ENCODE measurements around the gene PRDM16. TPM values are rescaled to one million over a fixed set of nuclear protein-coding genes. Genes with fewer than 3 reads are reported as not detected.

Gene PRDM16
- total RNA-seq, 1 experiment from 2014 or later = 0.17 TPM

DNA sequence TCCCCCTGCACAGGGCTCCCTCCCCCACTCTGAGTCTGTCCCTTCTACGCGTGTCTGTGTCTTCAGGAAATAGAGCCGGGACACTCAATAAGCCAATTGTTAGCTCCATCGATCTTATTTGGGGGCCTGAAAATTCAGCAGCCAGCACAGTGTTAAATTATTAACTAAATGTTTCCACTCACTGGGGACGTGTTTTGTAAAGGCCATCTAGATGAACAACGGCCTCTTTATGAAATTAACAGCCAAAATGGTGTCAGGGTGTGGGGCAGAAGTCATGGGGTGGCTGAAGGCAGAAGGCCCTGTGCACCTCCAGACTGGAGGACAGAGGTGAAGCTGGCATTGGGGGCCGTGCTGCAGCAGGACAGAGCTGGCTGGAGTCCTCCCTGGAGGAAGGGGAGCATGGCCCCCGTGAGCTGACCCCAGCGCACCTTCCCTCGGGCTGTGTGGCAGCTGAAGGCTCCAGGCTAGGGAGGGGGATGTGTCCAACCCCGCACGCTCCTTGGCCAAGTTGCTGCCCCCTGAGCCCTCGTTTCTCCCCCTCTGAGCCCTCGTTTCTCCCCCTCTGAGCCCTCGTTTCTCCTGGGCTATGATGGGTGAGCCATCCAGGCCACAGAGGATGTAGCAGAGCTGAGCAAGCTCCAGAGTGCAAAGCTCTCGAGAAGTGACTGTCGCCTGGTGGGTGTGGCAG, 271.7 kb downstream of the PRDM16 start:
- no peak overlapping the region for H3K27ac Mint-ChIP-seq
- Histone ChIP-seq H3K18ac (ENCODE audit: insufficient read length, low read depth, low read length) (no peak overlapping the region), H2BK12ac (ENCODE audit: insufficient read length, low read depth, low read length) (no peak overlapping the region), H3K56ac (ENCODE audit: insufficient read length, low read depth, low read length) (no peak overlapping the region), H3K79me2 (ENCODE audit: insufficient read depth, low read length) (no peaks in the 10 kb centered on the region), H3K27ac (ENCODE audit: insufficient read length, low read depth, low read length) (no peak overlapping the region), H3K79me1 (ENCODE audit: insufficient read depth, low read depth, low read length, poor library complexity, severe bottlenecking) (no peaks in the 10 kb centered on the region), H4K8ac (replicated peaks; ENCODE audit: insufficient read length, low read depth, low read length) (no peak overlapping the region), H4K20me1 (ENCODE audit: control insufficient read depth, insufficient read depth, insufficient read length) (no peaks in the 10 kb centered on the region), H4K91ac (ENCODE audit: insufficient read length, low read depth, low read length) (no peak overlapping the region), H2BK120ac (ENCODE audit: low read depth, low read length, poor library complexity, severe bottlenecking) (no peak overlapping the region), H2BK20ac (ENCODE audit: low read depth, low read length, poor library complexity, severe bottlenecking) (no peak overlapping the region), H3K23ac (ENCODE audit: insufficient read length, low read depth, low read length) (no peak overlapping the region), H2BK15ac (ENCODE audit: low read depth, low read length) (no peak overlapping the region), H3K23me2 (ENCODE audit: insufficient read length, low read depth, low read length, poor library complexity, severe bottlenecking) (no peaks in the 10 kb centered on the region), H2AFZ (ENCODE audit: low read length) (no peak overlapping the region), H3T11ph (ENCODE audit: low read length) (no peak overlapping the region), H3K9ac (ENCODE audit: extremely low read depth, insufficient read length, low read length) (no peak overlapping the region), H3K4ac (ENCODE audit: low read depth, low read length) (no peak overlapping the region), H3K4me1 (ENCODE audit: insufficient read depth, low read length) (no peaks in the 10 kb centered on the region), H2BK5ac (ENCODE audit: insufficient read length, low read length) (no peak overlapping the region), H3K27me3 (ENCODE audit: insufficient read depth, low read length) (no peaks in the 10 kb centered on the region), H4K5ac (ENCODE audit: insufficient read length, low read depth, low read length) (no peak overlapping the region), H3K4me2 (ENCODE audit: insufficient read depth, insufficient read length, low read length) (no peak overlapping the region), H3K9me3 (ENCODE audit: control insufficient read depth, low read depth, low read length) (peaks cover 13% of the 10 kb centered on the region), H3K14ac (ENCODE audit: insufficient read depth, low read length) (no peak overlapping the region), H2AK5ac (ENCODE audit: insufficient read length, low read length) (no peak overlapping the region)
- TF ChIP-seq, protein P1, sequence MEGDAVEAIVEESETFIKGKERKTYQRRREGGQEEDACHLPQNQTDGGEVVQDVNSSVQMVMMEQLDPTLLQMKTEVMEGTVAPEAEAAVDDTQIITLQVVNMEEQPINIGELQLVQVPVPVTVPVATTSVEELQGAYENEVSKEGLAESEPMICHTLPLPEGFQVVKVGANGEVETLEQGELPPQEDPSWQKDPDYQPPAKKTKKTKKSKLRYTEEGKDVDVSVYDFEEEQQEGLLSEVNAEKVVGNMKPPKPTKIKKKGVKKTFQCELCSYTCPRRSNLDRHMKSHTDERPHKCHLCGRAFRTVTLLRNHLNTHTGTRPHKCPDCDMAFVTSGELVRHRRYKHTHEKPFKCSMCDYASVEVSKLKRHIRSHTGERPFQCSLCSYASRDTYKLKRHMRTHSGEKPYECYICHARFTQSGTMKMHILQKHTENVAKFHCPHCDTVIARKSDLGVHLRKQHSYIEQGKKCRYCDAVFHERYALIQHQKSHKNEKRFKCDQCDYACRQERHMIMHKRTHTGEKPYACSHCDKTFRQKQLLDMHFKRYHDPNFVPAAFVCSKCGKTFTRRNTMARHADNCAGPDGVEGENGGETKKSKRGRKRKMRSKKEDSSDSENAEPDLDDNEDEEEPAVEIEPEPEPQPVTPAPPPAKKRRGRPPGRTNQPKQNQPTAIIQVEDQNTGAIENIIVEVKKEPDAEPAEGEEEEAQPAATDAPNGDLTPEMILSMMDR (conservative IDR thresholded peaks at IDR 0.05) = no peak
- no peak for DNase-seq
- peaks cover 0 to 4% of the 10 kb centered on the region in 2 experiments; a peak in 1 of 4 replicates for H3K4me1 Mint-ChIP-seq
- WGBS (ENCODE audit: extremely low coverage, insufficient read length, low lambda C conversion rate) = no CpG with 5 or more reads among the region's 17 CpGs
- H3K4me3 Mint-ChIP-seq = no peak overlapping the region
- peaks cover 7 to 18% (median 8%) of the 10 kb centered on the region in 3 experiments for H3K36me3 Mint-ChIP-seq (ENCODE audit: insufficient read depth in 1 of 3, low read depth in 3 of 3)
- H3K27me3 Mint-ChIP-seq (ENCODE audit: low read depth) = peaks cover 13% of the 10 kb centered on the region
- peaks cover 34 to 40% of the 10 kb centered on the region in 2 experiments for H3K9me3 Mint-ChIP-seq

All from H9 (cell line).